Skeletal muscle tissue (tissue), 4 donors: ENCODE results near the gene SUSD4. TPM values are rescaled to one million over a fixed set of nuclear protein-coding genes. Genes with fewer than 3 reads are reported as not detected.
"Not testable (repeated sequence)": the region's sequence is repeated elsewhere in the genome, so short reads cannot be mapped to it uniquely, and the experiment has no call there.

Source experiments
- H3K27ac ChIP-seq: one replicate; pipeline ENCODE4 v1.7.0; 2013; ENCODE audit warnings: mild to moderate bottlenecking, low read depth, low read length, inconsistent platforms
- H3K27me3 ChIP-seq, 3 donors: one replicate each; pipeline ENCODE4 v1.7.0; 2013; ENCODE audit warnings: low read length in 3 of 3; ENCODE audit not compliant: control insufficient read depth in 3 of 3, insufficient read depth in 3 of 3
- H3K36me3 ChIP-seq, 3 donors: one replicate each; pipeline ENCODE4 v1.7.0; 2013; ENCODE audit warnings: low read length in 3 of 3; ENCODE audit not compliant: control insufficient read depth in 3 of 3, insufficient read depth in 3 of 3
- H3K4me1 ChIP-seq, 3 donors: one replicate each; pipeline ENCODE4 v1.7.0; 2013; ENCODE audit warnings: low read length in 3 of 3, mild to moderate bottlenecking in 3 of 3; ENCODE audit not compliant: control insufficient read depth in 3 of 3, insufficient read depth in 3 of 3
- H3K4me3 ChIP-seq, 3 donors: one replicate each; pipeline ENCODE4 v1.7.0; 2013; ENCODE audit warnings: low read length in 3 of 3
- H3K9ac ChIP-seq, 3 donors: one replicate each; pipeline ENCODE4 v1.7.0; 2013; ENCODE audit warnings: low read length in 3 of 3, mild to moderate bottlenecking in 3 of 3, moderate library complexity in 2 of 3, low read depth in 1 of 3
- H3K9me3 ChIP-seq, 3 donors: one replicate each; pipeline ENCODE4 v1.7.0; 2013; ENCODE audit warnings: low read length in 3 of 3; ENCODE audit not compliant: control insufficient read depth in 3 of 3
- total RNA-seq: library from RNA; depleted of rRNA; stranded (reverse); fragments of >200 nt; gene quantifications from one replicate; pipeline ENCODE4 v1.2.3, GENCODE V29; 2014
- donor health status: Osteomylitis.

Gene SUSD4
- total RNA-seq, 1 donor from 2014 or later, result 4.7 TPM

GRCh38 chr1:223399393-223399792, 35.4 kb upstream of the SUSD4 start:
- not testable (repeated sequence) for H3K9ac ChIP-seq, H3K4me3 ChIP-seq, H3K27ac ChIP-seq, H3K36me3 ChIP-seq, H3K27me3 ChIP-seq, H3K4me1 ChIP-seq, H3K9me3 ChIP-seq

- H3K9me3 ChIP-seq, result no peaks in the 10 kb centered on the region
- H3K4me1 ChIP-seq, result peaks cover 0 to 4% (median 0%) of the 10 kb centered on the region in 3 donors
- H3K27me3 ChIP-seq, result peaks cover 8 to 28% (median 15%) of the 10 kb centered on the region in 3 donors
- no peak overlapping the region for H3K9ac ChIP-seq
- no peaks in the 10 kb centered on the region for H3K36me3 ChIP-seq
- no peak overlapping the region for H3K4me3 ChIP-seq
- H3K27ac ChIP-seq, result no peak overlapping the region
Observed at GRCh38 chr1:223394706-223395105, 30.7 kb upstream of the SUSD4 start.

DNA sequence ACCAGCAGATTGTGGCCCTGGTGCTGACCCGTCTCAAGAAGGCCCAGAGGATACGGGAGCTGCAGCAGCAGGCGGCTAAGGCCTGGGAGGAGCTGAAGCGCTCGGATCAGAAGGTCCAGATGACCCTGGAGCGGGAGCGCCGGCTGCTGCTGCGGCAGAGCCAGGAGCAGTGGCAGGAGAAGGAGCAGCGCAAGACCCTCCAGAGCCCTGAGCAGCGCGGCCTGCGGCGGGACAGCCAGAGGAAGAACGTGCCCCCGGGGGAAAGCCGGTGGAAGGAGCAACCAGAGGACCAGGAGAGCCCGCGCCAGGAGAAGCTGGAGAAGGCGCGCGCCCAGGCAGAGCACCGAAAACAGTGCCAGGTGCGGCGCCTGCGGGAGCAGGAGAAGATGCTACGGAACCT, 30.3 kb upstream of the SUSD4 start:
- Histone ChIP-seq H3K9ac (no peak overlapping the region), H3K27me3 (peaks cover 8 to 30% (median 15%) of the 10 kb centered on the region in 3 donors), H3K36me3 (no peaks in the 10 kb centered on the region), H3K27ac (no peak overlapping the region), H3K9me3 (no peaks in the 10 kb centered on the region), H3K4me3 (no peak overlapping the region), H3K4me1 (peaks cover 0 to 4% (median 0%) of the 10 kb centered on the region in 3 donors)

DNA sequence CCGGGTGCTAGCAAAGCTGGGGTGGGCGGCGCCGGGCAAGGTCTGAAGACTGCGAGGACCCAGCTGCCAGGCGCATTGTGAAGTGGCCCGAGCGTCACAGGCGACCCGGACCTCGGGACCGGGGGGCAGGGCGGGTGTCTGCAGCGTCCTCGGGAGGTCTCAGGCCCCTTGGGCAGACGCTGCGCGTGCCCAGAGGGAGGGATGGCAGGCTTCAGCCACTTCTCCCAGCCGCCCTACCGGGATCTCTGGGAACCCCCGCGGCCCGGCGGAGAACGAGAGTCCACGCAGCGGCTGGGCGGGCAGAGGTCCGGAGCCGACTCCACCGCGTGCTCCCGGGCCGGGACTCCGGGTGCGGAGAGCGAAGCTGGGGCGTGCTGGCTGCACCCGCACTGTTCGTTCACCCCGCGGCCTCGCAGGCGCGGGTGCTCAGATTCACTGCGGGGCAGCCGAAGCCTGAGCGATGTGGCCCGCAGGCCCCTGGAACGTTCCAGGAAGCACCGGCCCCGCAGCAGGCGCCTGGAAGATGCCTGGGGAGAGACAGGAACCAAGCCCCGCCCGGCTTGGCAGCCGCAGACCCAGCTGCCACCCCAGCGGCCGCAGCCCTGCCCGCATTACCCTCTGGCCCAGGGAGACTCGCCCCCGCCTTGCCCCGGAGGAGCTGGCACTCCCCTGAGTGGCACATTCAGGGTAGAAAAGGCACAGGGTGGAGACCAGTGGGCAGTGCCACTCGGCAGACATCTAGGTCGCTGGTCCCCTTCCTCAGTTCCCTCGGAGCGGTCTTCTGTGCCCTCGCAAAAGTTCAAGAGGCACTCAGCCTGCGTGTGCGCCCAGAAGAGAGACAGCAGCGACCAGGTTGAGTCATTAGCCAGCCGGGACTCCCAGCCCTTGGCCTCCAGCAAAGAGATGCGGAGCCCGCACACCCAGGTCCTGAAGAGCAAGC, 29.6 kb upstream of the SUSD4 start, which contains the start of gene CCDC185:
TSS of gene CCDC185 (plus strand) at position 141 of the 940 bp plus-strand sequence. CDS start at position 202, 61 bp downstream.
- H3K27ac ChIP-seq, result no peak within 1 kb of the TSS
- peaks cover 0 to 4% (median 0%) of the 10 kb centered on the region in 3 donors for H3K4me1 ChIP-seq
- H3K36me3 ChIP-seq, result no peaks in the 10 kb centered on the region
- H3K9ac ChIP-seq, result peak within 1 kb of the TSS in 1 of 3 donors; percentile 16
- H3K4me3 ChIP-seq, result peak within 1 kb of the TSS in 1 of 3 donors; percentile 27
- H3K27me3 ChIP-seq, result peaks cover 8 to 34% (median 15%) of the 10 kb centered on the region in 3 donors
- H3K9me3 ChIP-seq, result no peaks in the 10 kb centered on the region

DNA sequence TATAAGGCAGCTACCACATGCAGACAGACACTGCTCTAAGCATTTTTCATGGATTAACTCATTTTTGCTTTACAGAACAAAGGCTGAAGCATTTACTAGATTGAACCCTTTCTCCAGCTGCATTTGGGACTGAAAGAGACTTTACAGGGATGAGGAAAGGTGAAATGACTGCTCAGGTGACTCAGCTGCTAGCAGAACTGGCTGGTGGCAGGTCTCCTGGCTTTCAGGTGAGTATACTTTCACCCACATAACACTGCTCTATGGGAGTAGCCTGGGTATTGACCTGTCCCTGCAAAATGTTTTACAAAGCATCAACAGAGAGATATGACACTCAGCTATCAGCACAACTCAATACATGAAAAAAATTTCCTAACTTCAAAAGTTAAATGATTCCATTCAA, 26.6 kb upstream of the SUSD4 start:
- Histone ChIP-seq H3K4me3 (no peak overlapping the region), H3K9me3 (no peaks in the 10 kb centered on the region), H3K4me1 (peaks cover 0 to 4% (median 0%) of the 10 kb centered on the region in 3 donors), H3K36me3 (no peaks in the 10 kb centered on the region), H3K9ac (no peak overlapping the region), H3K27ac (no peak overlapping the region), H3K27me3 (peaks cover 8 to 34% (median 15%) of the 10 kb centered on the region in 3 donors)

GRCh38 chr1:223386013-223386412, 22.0 kb upstream of the SUSD4 start:
- H3K27ac ChIP-seq, result no peak overlapping the region
- no peaks in the 10 kb centered on the region for H3K4me1 ChIP-seq
- H3K9me3 ChIP-seq, result no peaks in the 10 kb centered on the region

DNA sequence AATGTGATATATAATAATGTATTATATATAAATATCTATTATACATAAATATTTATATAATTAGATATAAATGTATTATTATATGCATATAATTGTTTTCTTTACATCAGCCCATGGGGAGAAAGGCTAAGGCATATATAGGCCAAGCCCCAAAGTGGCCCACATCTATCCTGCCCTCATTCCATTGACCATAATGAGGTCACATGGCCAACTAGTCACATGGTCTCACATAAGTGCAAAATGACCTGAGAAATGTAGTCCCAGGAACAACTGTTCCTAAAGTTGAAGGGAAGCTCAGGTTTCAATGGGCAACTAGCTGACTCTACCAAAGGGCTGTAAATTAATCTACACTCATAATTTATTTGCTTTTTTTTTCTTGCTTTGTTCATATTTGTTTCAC, 14.8 kb upstream of the SUSD4 start:
- Histone ChIP-seq H3K27ac (no peak overlapping the region), H3K9ac (no peak overlapping the region), H3K4me3 (no peak overlapping the region), H3K36me3 (no peaks in the 10 kb centered on the region), H3K27me3 (peaks cover 0 to 2% (median 0%) of the 10 kb centered on the region in 3 donors), H3K9me3 (peaks cover 0 to 2% (median 1%) of the 10 kb centered on the region in 3 donors), H3K4me1 (no peaks in the 10 kb centered on the region)

More at GRCh38 chr1:223386013-223386412, 22.0 kb upstream of the SUSD4 start:
- H3K36me3 ChIP-seq, result no peaks in the 10 kb centered on the region
- peaks cover 0 to 9% (median 0%) of the 10 kb centered on the region in 3 donors for H3K27me3 ChIP-seq
- H3K4me3 ChIP-seq, result no peak overlapping the region
- H3K9ac ChIP-seq, result no peak overlapping the region

- peaks cover 0 to 3% (median 2%) of the 10 kb centered on the region in 3 donors for H3K27me3 ChIP-seq
- no peak overlapping the region for H3K4me3 ChIP-seq
- H3K9me3 ChIP-seq, result peaks cover 0 to 2% (median 1%) of the 10 kb centered on the region in 3 donors
- H3K36me3 ChIP-seq, result no peaks in the 10 kb centered on the region
- H3K4me1 ChIP-seq, result no peaks in the 10 kb centered on the region
- no peak overlapping the region for H3K9ac ChIP-seq
- no peak overlapping the region for H3K27ac ChIP-seq
Observed at GRCh38 chr1:223374064-223374610, 10.2 kb upstream of the SUSD4 start.

- Histone ChIP-seq H3K4me1 (peaks cover 6 to 13% (median 9%) of the 10 kb centered on the region in 3 donors), H3K9ac (peak overlapping the region in 2 of 3 donors; percentile 40 to 50), H3K9me3 (no peaks in the 10 kb centered on the region), H3K36me3 (no peaks in the 10 kb centered on the region), H3K27ac (no peak overlapping the region), H3K4me3 (peak overlapping the region; percentile 52 to 63 (median 54)), H3K27me3 (peaks cover 0 to 3% (median 0%) of the 10 kb centered on the region in 3 donors)
Observed at GRCh38 chr1:223364685-223365382, 858 bp upstream of the SUSD4 start.
